ENCODE measurements around the gene KANK4.

Gene KANK4

DNA sequence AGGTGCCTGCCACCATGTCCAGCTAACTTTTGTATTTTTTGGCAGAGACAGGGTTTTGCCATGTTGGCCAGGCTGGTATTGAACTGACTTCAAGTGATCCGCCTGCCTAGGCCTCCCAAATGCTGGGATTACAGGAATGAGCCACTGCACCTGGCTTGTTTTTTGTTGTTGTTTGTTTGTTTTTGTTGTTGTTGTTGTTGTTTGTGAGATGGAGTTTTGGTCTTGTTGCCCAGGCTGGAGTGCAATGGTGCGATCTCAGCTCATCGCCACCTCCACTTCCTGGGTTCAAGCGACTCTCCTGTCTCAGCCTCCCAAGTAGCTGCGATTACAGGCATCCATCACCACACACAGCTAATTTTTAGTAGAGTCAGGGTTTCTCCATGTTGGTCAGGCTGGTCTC lies 131.7 kb downstream of the KANK4 start:
- Histone ChIP-seq H3K4me1 (no peaks in the 10 kb centered on the region), H3K4me3 (ENCODE audit: low read depth, low read length) (no peak overlapping the region), H3K36me3 (no peaks in the 10 kb centered on the region), H3K27me3 (no peaks in the 10 kb centered on the region), H3K9me3 (no peaks in the 10 kb centered on the region)
- no peak for TF ChIP-seq CTCF (IDR thresholded peaks at IDR 0.05; ENCODE audit: low read depth, low read length)
- DNase-seq = no peak
